HPDE6-E6E7 (cell line): ENCODE measurements around the gene PLEKHG1.

ENCODE experiments used
- DNase-seq: peaks from one replicate; pipeline ENCODE4 v3.0.0; 2011; ENCODE audit warnings: missing footprints; ENCODE audit errors: extremely low spot score

Gene PLEKHG1

DNA sequence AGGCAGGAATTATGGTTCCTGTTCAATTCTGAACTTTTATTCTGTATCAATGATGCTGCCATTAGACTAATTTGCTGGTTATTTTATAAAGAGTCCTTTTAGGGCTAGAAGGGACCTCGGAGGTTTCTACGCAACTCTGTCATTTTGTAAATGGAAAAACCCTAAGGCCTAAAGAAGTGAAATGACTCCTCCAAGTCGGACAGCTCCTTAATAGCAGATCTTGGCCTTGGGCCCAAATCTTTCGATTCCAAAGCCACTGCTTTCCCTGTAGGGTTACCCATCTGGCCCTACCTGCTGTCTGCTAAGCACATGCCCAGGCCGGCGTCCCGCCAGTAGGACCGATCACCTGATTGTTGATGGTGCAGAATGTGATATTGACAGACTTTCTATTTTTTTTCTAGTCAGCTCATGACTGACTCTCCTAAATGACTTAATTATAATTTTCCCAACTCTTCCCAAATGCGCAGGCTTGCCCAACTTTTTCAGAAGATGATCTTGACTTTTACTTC is 40.2 kb downstream of the PLEKHG1 start:
- DNase-seq: no peak

DNA sequence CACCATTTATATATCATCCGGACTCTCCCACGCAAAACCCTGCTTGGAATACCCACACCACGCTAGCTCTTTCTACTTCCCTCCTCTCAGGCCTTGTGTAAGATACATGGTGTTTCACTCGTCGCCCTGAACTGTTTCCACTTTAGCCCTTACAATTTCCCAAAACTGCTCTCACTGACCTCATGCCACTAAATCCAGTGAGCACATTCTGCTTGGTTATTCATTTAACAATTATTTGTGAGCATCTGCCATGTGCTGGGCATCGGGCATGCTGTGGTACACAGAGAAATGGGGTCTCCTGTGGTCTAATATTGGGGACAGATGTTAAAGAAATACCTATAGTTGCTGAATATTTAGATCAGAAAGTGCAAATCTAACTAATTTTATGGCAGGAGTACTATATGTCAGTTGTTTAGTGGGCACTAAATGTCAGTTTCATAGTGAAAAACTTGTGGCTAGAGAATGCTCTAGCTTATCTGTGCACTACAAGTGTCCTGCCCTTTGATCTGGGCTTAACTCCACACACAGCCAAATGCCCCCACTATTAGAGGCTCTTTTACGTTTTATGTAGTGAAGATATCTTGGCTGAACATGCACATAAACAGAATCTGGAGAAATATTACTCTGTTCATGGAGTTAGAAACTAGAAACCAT is 41.0 kb downstream of the PLEKHG1 start:
- no peak for DNase-seq

DNA sequence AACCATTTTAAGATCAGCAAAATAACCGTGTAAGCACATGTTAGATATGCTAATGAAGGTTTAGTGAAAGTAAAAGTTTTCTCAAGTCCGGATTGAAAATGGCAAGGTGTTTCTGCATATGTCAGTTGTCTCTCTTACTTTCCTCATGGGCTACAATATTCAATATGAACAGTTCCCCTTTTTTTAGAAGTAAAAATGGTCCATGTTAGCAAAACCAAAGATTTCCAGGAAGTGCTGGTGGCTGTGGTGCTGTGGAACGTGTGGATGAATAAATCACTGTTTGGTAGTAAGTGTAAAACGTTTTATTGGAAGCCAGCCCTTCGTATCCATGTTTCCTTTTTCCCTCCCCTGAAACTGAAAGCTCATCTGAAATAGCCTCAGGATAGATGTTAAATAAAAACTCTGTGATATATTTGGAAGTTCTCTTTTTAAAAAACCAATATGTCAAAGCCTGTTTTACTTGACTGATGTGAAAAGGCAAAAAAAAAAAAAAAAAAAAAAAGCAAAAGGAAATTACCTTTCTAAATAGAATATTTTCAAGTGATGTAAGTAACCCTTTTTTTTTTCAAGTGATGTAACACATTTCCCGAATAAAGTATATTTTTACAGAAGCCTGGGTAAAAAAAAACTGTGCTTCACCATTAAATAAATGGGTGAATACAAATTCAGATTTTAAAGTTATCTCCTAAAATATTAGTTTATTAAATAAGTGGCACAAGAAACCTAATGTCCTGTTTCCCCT is 41.9 kb downstream of the PLEKHG1 start:
- DNase-seq: no peak

GRCh38 chr6:150646228-150646627 is 46.5 kb downstream of the PLEKHG1 start:
- DNase-seq: no peak

DNA sequence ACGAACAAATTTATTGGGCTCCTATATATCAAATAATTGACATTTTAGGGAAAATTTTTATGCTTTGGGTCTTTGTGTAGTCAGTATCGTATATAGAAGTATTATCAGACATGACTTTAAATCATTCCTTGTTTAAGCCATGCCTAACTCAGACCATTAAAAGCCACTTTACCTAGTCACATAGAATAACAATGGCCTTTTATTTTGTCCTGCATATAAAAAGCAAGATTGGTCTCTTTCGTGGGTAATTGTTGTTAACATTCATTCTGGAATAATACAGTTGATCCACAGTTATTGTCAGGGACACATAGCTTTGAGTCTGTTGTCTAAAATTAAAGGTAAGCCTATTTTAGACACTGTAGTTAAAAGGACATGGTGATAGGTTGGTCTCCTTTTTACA is 47.4 kb downstream of the PLEKHG1 start:
- DNase-seq: no peak
